GM12873 (cell line): ENCODE data around the gene CYP24A1.
A peak's percentile ranks its signal among the peaks of the same experiment; 100 is the strongest.

Source experiments
- CTCF ChIP-seq: IDR thresholded peaks from 2 replicates; pipeline ENCODE4 v1.5.1; 2012; ENCODE audit warnings: low read depth, mild to moderate bottlenecking, moderate library complexity, low read length, control low read depth; ENCODE audit not compliant: insufficient read depth; ENCODE audit errors: missing control alignments

CYP24A1 gene

DNA sequence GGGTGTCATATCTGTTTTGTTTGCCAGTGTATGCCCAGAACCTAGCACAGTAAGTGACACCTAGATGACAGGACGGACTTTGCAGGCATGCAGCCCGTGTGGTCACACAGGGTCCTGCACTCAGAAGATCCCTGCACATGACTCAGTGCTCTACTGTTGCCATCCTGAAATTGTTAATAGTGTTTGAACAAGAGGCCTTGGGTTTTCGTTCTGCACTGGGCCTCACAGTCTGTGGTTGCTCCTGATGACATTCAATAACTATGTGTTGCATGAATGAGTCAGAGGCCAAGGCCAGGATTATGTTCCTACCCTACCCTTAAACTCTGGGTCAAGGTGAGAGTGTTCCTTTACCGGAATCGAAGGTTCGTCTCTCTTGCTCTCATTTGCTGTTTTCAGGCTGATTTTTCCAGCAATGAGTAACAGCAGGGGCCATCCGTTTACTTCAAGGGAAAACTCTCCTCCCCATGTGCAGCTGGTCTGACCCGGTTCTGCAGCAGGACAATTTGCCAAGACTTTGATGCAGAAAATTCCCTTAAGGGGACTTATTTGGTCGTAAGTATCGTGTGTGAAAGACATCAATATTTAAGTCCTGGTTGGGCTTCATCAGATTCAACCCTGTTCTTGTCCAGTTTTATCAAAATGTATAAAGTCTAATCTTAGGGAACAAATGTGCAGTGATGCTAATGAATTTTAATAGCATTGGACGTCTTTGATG is 21.1 kb upstream of the CYP24A1 start:
- TF ChIP-seq CTCF: peak; percentile 40

DNA sequence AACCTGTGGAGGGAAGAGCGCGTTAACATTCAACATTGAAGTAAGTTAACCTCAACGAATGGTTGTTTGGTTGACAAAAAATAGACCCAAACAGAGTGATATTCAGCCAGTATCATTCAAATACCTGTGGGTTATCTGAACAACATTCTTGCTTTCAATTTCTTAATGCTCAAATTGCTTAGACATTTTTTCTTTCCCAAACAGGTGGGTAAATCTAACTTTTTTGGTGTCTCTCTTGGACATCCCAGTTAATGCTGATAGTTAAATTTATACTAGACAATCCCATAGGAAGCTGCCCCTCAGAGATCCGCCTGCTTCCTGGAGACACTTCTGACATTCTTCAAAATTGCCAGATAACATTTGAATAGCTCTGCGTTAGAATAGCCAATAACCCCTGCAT is 20.0 kb upstream of the CYP24A1 start:
- TF ChIP-seq CTCF: no peak

DNA sequence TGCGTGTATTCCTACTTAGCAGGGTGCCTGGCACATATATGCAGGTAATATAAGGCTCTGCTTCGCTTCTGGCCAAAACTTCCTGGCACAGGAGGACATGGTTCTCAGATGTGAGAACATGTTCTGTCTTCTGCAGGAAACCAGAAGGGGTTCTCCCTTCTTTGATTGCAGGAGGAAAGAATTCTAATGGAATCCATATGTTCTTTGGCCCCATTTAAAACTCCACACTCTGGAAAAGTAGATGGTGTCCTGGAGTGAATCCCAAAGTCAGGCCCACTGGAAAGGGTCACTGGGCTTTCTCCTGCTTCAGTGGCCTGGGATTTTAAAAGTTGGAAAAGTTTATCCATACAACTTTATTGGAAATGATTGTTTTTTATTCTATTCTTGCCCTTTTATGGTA is 16.4 kb upstream of the CYP24A1 start:
- no peak for TF ChIP-seq CTCF

DNA sequence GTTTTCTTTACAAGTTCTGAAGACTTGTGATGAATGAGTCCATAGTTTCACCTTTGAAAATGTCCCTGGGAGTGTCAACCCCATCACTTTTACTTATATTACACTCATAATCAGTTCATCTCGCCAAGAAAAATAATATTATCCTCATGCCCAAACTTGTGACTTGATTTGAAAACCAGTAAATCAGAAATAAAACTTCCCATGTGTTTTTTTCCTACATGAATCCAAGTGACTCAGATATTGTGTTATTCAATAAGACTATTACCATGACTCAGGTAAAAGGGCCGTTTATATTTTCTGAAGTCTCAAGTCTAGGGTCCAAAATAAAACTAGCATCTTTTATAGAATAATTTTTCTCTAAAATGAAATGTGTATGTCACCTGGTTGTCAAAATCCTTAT is 15.8 kb upstream of the CYP24A1 start:
- TF ChIP-seq CTCF: no peak

DNA sequence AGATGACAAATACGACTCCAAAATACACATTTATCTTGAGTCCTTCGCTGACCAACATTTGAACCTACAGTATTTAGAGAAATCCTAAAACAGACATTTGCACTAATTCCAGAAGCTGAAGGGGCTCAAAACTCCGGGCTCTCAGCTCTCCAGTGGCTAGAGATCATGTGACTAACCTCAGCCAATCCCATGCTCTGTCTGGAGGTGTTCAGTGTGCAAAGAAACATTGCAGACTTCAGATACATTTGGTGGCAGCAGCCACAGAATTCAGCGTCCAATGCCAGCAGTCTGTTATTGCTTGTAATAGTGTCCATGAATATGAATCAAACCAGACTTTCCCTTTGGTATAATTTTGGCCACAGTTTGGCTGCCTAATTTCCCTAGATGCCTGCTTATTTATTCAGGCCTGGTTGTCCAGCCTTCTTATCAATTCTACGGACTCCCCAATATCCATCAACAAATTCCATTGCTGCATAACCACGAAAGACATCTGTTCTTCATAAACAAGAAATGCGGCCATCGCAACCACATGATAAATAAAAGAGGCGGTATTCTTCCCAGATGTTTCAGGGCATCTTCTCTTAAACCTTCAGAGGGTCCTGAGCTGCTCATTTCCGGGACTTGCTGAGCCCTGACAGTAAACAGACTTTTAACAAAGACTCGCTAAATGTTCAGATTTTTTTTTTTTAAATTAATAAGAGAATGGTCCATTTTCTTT is 14.5 kb upstream of the CYP24A1 start:
- TF ChIP-seq CTCF: no peak

GRCh38 chr20:54184904-54185626 is 11.3 kb upstream of the CYP24A1 start:
- TF ChIP-seq CTCF: no peak

DNA sequence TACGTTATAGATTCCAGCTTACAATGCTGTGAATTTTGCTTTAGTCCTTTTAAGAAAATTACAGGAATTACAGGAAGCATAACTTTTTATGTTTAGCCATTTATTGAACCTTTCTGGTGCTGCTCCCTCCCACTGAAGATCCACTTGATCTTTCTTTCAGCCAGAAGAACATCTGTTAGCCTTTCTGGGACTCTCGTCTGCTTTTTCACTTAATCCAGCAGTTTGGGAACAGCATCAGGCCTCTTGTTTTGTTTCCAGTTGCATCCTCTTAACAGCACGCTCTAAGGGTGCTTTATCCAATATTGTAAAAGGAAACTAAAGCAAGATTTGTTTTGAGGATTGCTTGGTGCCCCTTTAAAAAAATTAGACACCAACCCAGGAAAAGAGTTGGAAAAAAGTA is 10.3 kb upstream of the CYP24A1 start:
- no peak for TF ChIP-seq CTCF
